KMS-11 (cell line): ENCODE data around the gene DIAPH3.

ENCODE experiments used
- H2AFZ ChIP-seq: fragments of 200-600 bp; sonication (generic); 2 replicates; pipeline ENCODE4 v1.6.1; 2016; ENCODE audit warnings: antibody characterized with exemption, mixed run types, low read depth
- H3K27ac ChIP-seq: fragments of 200-600 bp; sonication (generic); 2 replicates; pipeline ENCODE4 v1.6.1; 2016; ENCODE audit warnings: mild to moderate bottlenecking, mixed run types
- H3K27me3 ChIP-seq: fragments of 200-600 bp; sonication (generic); 2 replicates; pipeline ENCODE4 v1.6.1; 2017; ENCODE audit warnings: mild to moderate bottlenecking, low read depth, mixed run types, moderate library complexity; ENCODE audit not compliant: insufficient read depth
- H3K36me3 ChIP-seq: fragments of 200-600 bp; sonication (generic); 2 replicates; pipeline ENCODE4 v1.6.1; 2017; ENCODE audit warnings: mild to moderate bottlenecking, mixed run types; ENCODE audit not compliant: insufficient read depth
- H3K4me1 ChIP-seq: fragments of 200-600 bp; sonication (generic); 2 replicates; pipeline ENCODE4 v1.6.1; 2016; ENCODE audit warnings: mild to moderate bottlenecking, low read depth, mixed run types; ENCODE audit not compliant: poor library complexity, severe bottlenecking
- H3K4me2 ChIP-seq: fragments of 200-600 bp; sonication (generic); 2 replicates; pipeline ENCODE4 v1.7.0; 2016; ENCODE audit warnings: mild to moderate bottlenecking, mixed run types
- H3K4me3 ChIP-seq: fragments of 200-600 bp; sonication (generic); IDR thresholded peaks from 2 replicates; pipeline ENCODE4 v1.6.1; 2017; ENCODE audit warnings: low read depth, low read length, mixed read lengths; ENCODE audit not compliant: insufficient read depth
- H3K79me2 ChIP-seq: fragments of 200-600 bp; sonication (generic); 2 replicates; pipeline ENCODE4 v1.6.1; 2016; ENCODE audit warnings: low read depth, mixed run types; ENCODE audit not compliant: insufficient read depth
- H3K9ac ChIP-seq: fragments of 200-600 bp; sonication (generic); 2 replicates; pipeline ENCODE4 v1.6.1; 2016; ENCODE audit warnings: mild to moderate bottlenecking, mixed run types
- H4K20me1 ChIP-seq: fragments of 200-600 bp; sonication (generic); 2 replicates; pipeline ENCODE4 v1.6.1; 2016; ENCODE audit warnings: mild to moderate bottlenecking, mixed run types; ENCODE audit not compliant: insufficient read depth
- TF ChIP-seq, protein P1 (sequence below): fragments of 200-600 bp; sonication (generic); conservative IDR thresholded peaks from 2 replicates; pipeline ENCODE4 v1.6.1; 2017; ENCODE audit warnings: low read depth, mild to moderate bottlenecking, antibody characterized with exemption, low read length, moderate library complexity, mixed read lengths

Gene DIAPH3

GRCh38 chr13:59891053-59891452, 272.7 kb downstream of the DIAPH3 start:
- TF ChIP-seq, protein P1, sequence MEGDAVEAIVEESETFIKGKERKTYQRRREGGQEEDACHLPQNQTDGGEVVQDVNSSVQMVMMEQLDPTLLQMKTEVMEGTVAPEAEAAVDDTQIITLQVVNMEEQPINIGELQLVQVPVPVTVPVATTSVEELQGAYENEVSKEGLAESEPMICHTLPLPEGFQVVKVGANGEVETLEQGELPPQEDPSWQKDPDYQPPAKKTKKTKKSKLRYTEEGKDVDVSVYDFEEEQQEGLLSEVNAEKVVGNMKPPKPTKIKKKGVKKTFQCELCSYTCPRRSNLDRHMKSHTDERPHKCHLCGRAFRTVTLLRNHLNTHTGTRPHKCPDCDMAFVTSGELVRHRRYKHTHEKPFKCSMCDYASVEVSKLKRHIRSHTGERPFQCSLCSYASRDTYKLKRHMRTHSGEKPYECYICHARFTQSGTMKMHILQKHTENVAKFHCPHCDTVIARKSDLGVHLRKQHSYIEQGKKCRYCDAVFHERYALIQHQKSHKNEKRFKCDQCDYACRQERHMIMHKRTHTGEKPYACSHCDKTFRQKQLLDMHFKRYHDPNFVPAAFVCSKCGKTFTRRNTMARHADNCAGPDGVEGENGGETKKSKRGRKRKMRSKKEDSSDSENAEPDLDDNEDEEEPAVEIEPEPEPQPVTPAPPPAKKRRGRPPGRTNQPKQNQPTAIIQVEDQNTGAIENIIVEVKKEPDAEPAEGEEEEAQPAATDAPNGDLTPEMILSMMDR, result no peak
- Histone ChIP-seq H3K36me3 (no peaks in the 10 kb centered on the region), H3K27ac (no peak overlapping the region), H3K4me2 (no peak overlapping the region), H2AFZ (no peak overlapping the region), H3K27me3 (no peaks in the 10 kb centered on the region), H4K20me1 (no peaks in the 10 kb centered on the region), H3K4me3 (no peak overlapping the region), H3K4me1 (no peaks in the 10 kb centered on the region), H3K9ac (no peak overlapping the region), H3K79me2 (no peaks in the 10 kb centered on the region)

- no peaks in the 10 kb centered on the region for H3K4me1 ChIP-seq
- H2AFZ ChIP-seq, result no peak overlapping the region
- H4K20me1 ChIP-seq, result no peaks in the 10 kb centered on the region
- no peak overlapping the region for H3K9ac ChIP-seq
- TF ChIP-seq, protein P1, result no peak
- no peak overlapping the region for H3K4me3 ChIP-seq
- no peaks in the 10 kb centered on the region for H3K36me3 ChIP-seq
- no peak overlapping the region for H3K4me2 ChIP-seq
- no peaks in the 10 kb centered on the region for H3K27me3 ChIP-seq
- no peak overlapping the region for H3K27ac ChIP-seq
- no peaks in the 10 kb centered on the region for H3K79me2 ChIP-seq
Measured at GRCh38 chr13:59890054-59890453, 273.7 kb downstream of the DIAPH3 start.

DNA sequence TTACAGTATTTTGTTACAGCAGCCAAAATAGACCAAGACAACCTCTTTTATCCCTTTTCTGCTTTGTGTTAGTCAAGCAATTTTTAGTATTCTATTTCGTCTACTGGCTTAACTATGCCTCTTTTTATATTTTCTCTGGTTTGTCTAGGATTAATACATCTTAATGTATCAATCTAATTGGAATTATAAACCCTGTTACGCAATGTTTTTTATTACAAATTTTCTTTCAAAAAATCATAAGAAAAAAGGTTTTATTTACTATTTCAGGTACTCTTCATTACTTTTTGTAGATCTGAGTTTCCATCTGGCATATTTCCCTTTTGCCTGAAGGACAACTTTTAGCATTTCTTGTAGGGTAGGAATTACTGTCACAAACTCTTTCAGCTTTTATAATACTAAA, 275.3 kb downstream of the DIAPH3 start:
- Histone ChIP-seq H3K27ac (no peak overlapping the region), H3K36me3 (no peaks in the 10 kb centered on the region), H3K4me2 (no peak overlapping the region), H3K27me3 (no peaks in the 10 kb centered on the region), H3K9ac (no peak overlapping the region), H4K20me1 (no peaks in the 10 kb centered on the region), H3K4me1 (no peaks in the 10 kb centered on the region), H3K4me3 (no peak overlapping the region), H2AFZ (no peak overlapping the region), H3K79me2 (no peaks in the 10 kb centered on the region)
- TF ChIP-seq, protein P1, result no peak

- no peak overlapping the region for H3K4me3 ChIP-seq
- TF ChIP-seq, protein P1, result no peak
- H3K4me1 ChIP-seq, result no peaks in the 10 kb centered on the region
- no peaks in the 10 kb centered on the region for H3K27me3 ChIP-seq
- no peaks in the 10 kb centered on the region for H3K36me3 ChIP-seq
- no peaks in the 10 kb centered on the region for H4K20me1 ChIP-seq
- no peak overlapping the region for H3K9ac ChIP-seq
- no peak overlapping the region for H3K4me2 ChIP-seq
- no peak overlapping the region for H3K27ac ChIP-seq
- no peaks in the 10 kb centered on the region for H3K79me2 ChIP-seq
- no peak overlapping the region for H2AFZ ChIP-seq
Measured at GRCh38 chr13:59885076-59885475, 278.7 kb downstream of the DIAPH3 start.
